Right lobe of liver (tissue), 6 donors: ENCODE measurements around the gene ASCC1. TPM values are rescaled to one million over a fixed set of nuclear protein-coding genes. Genes with fewer than 3 reads are reported as not detected.

ENCODE experiments used
- ATAC-seq, 4 donors: fragments of 200-7000 bp; cut with Tn5 transposase; one replicate each; pipeline ENCODE4 v1.9.1; 2020; ENCODE audit warnings: mild to moderate bottlenecking in 4 of 4, moderate library complexity in 4 of 4
- DNase-seq, 3 donors: peaks; one replicate each; pipeline ENCODE4 v3.0.0-alpha.2; 2020
- H3K27ac ChIP-seq, 3 donors: fragments of 200-600 bp; one replicate each; pipeline ENCODE4 v1.8.0; 2022
- H3K27me3 ChIP-seq, 2 donors: fragments of 200-600 bp; one replicate each; pipeline ENCODE4 v1.8.0; 2022
- H3K36me3 ChIP-seq, 4 donors: fragments of 200-600 bp; sonication (generic) in 1 of 4; one replicate each; pipeline versions ENCODE4 v1.5.1 to v1.8.0; 2017 to 2022; ENCODE audit warnings: control low read depth in 1 of 4
- H3K4me1 ChIP-seq, 4 donors: fragments of 200-600 bp; sonication (generic) in 1 of 4; one replicate each; pipeline versions ENCODE4 v1.5.1 to v1.8.0; 2017 to 2022; ENCODE audit warnings: control low read depth in 1 of 4
- H3K4me3 ChIP-seq, 3 donors: fragments of 200-600 bp; one replicate each; pipeline ENCODE4 v1.8.0; 2022
- H3K9me3 ChIP-seq, 4 donors: fragments of 200-600 bp; sonication (generic) in 1 of 4; one replicate each; pipeline versions ENCODE4 v1.5.1 to v1.8.0; 2017 to 2022; ENCODE audit warnings: control low read depth in 1 of 4
- POLR2A ChIP-seq: fragments of 450-650 bp; IDR thresholded peaks from one replicate; pipeline ENCODE4 v1.6.1; 2017; ENCODE audit warnings: antibody characterized with exemption, mild to moderate bottlenecking
- WGBS: methylation state at CpG from one replicate; pipeline ENCODE4 v1.1.6; 2018; ENCODE audit warnings: low coverage, low lambda C conversion rate; ENCODE audit not compliant: insufficient coverage; ENCODE audit errors: missing lambda C conversion rate; 5-methylcytosine and 5-hydroxymethylcytosine counted together
- intact Hi-C, 2 donors: fragments of 100-400 bp; cut with DNase I; formaldehyde crosslinking; loops; one replicate each; pipeline versions ENCODE4 v1.11.2 to v1.14.1; 2022
- total RNA-seq, 6 experiments: library from RNA; depleted of rRNA in 2 of 6; stranded (reverse); fragments of >200 nt in 2 of 6; fragmentation: NEBNext Ultra II Directional in 3 of 6; extraction: Animal tissue kit (Norgen Biotek cat#: 25700) in 3 of 6; gene quantifications; one replicate each; pipeline versions ENCODE4 v1.1.0 to v1.2.4, GENCODE V29; 2016 to 2023
- TF ChIP-seq, protein P1 (sequence below), 4 donors: fragments of 200-600 bp in 3 of 4; fragments of 450-650 bp in 1 of 4; IDR thresholded peaks; one replicate each; pipeline versions ENCODE4 v1.5.1 to v1.8.0; 2016 to 2022; ENCODE audit warnings: antibody characterized with exemption in 4 of 4, mild to moderate bottlenecking in 2 of 4
- donor health status: DM: no; HTN: yes; CAD: no.
- donor health status: DM: no; HTN: no; CAD: no.
- donor health status: DM: no; HTN: no; CAD: no.
- donor health status: DM: no; HTN: yes; CAD: no.
- donor health status: DM: no; HTN: yes; CAD: no.

The ASCC1 gene
- total RNA-seq, 6 experiments from 2014 or later, result 12.0 to 26.5 (median 14.5) TPM

DNA sequence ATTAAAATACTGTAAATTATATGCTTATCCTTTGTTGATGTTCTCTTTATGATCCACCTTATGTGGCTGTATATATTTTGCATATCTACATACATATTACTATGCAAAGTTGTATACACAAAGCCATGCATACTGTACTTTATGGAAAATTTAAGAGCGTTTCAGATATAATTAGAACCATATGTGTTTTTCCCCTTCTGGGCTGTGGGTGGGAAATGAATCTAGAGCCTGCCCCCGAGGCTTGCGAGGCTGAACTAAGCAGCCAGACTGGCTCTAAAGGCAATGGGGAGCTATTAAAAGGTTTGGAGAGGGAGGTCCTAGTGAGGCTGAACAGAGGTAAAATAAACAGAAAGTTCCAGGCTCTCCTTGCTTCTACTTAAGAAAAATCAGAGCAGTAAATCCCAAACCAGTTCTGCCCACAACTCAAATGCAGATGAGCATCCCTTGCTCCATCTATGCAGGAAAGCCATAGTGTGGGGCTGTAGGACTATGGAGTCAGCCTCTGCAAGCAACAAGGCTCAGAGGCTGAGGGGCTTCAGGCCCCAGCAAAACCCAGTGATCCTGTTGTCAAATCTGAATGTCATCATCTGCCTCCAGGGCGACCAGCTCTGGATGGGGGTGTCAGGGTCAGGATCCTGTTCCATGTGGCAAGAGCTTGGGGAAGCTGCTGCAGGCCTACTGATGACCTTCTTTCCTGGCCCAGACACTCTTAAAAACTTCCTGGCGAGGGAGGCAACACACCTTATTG is 43.6 kb upstream of the ASCC1 start:
- 48% methylated on average over 5 of the region's 5 CpGs for WGBS
- intact Hi-C loops, result no loop called here
- Histone ChIP-seq H3K27me3 (no peaks in the 10 kb centered on the region), H3K9me3 (no peaks in the 10 kb centered on the region), H3K4me1 (peaks cover 0 to 65% (median 15%) of the 10 kb centered on the region in 4 donors), H3K4me3 (no peak overlapping the region), H3K27ac (peak overlapping the region; percentile 85 to 97 (median 92)), H3K36me3 (no peaks in the 10 kb centered on the region)
- peak in 1 of 3 donors; percentile 67 for DNase-seq
- TF ChIP-seq, protein P1, sequence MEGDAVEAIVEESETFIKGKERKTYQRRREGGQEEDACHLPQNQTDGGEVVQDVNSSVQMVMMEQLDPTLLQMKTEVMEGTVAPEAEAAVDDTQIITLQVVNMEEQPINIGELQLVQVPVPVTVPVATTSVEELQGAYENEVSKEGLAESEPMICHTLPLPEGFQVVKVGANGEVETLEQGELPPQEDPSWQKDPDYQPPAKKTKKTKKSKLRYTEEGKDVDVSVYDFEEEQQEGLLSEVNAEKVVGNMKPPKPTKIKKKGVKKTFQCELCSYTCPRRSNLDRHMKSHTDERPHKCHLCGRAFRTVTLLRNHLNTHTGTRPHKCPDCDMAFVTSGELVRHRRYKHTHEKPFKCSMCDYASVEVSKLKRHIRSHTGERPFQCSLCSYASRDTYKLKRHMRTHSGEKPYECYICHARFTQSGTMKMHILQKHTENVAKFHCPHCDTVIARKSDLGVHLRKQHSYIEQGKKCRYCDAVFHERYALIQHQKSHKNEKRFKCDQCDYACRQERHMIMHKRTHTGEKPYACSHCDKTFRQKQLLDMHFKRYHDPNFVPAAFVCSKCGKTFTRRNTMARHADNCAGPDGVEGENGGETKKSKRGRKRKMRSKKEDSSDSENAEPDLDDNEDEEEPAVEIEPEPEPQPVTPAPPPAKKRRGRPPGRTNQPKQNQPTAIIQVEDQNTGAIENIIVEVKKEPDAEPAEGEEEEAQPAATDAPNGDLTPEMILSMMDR (IDR thresholded peaks at IDR 0.05), result no peak
- no peak for TF ChIP-seq POLR2A
- ATAC-seq, result peak in 3 of 4 donors; percentile 2 to 4 (median 3)

DNA sequence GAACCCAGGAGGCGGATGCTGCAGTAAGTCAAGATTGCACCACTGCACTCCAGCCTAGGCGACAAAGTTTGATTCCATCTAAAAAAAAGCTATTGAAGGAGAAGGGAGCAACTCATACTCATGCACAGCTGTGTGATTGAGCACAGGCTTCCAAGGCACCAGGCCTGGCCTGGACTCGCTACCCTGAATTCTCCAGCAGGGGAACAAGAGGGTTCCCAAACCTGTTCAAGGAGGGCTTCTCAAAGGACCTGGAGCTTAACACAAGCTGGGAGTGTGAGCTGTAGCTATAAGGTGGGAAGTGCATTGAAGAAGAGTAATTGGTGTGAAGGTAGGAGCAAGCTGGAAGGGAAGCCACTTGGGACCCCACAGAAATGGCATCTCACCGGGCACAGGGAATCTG is 42.5 kb upstream of the ASCC1 start:
- intact Hi-C loops, result no loop called here
- no peak for ATAC-seq
- TF ChIP-seq, protein P1 (IDR thresholded peaks at IDR 0.05), result no peak
- no peak for TF ChIP-seq POLR2A
- Histone ChIP-seq H3K36me3 (no peaks in the 10 kb centered on the region), H3K9me3 (no peaks in the 10 kb centered on the region), H3K4me1 (peaks cover 0 to 68% (median 18%) of the 10 kb centered on the region in 4 donors), H3K27ac (peak overlapping the region in 2 of 3 donors; percentile 85 to 97), H3K27me3 (no peaks in the 10 kb centered on the region), H3K4me3 (no peak overlapping the region)
- 100% methylated on average over 1 of the region's 4 CpGs for WGBS
- no peak for DNase-seq

DNA sequence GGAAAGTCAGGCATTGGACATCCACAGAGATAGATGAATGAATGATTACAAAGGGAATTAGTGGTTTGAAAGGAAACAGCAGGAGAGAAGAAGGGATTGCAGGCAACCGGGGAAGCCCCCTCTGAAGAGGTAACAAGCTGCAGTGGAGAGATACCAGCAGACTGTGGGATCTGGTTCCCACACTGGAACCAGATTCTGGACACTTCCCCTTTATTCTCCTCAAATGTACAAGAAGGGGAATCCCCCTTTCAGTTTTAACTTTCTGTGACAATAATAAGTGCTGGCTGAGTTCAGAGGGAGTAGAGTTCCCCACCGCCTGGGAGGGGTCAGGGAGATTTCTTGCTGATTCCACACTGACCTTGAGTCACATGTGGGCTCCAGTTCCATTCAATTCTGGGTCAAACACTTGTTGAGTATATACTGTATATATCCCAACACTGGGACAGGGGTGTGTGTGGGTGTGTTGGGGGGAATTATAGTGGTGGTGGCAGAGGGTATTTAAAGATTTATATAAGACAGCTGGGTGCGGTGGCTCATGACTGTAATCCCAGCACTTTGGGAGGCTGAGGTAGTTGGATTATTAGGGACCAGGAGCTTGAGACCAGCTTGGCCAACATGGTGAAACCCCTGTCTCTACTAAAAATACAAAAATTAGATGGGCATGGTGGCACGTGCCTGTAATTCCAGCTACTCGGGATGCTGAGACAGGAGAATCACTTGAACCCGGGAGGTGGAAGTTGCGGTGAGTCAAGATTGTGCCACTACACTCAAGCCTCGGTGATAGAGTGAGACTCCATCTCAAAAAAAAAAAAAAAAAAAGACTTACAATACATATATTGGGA is 41.2 kb upstream of the ASCC1 start:
- H3K4me1 ChIP-seq, result peaks cover 0 to 62% (median 18%) of the 10 kb centered on the region in 4 donors
- DNase-seq (peak in 1 of 3 donors; percentile 32), ATAC-seq (peak in 1 of 4 donors; percentile 0)
- TF ChIP-seq, protein P1 (IDR thresholded peaks at IDR 0.05), result no peak
- TF ChIP-seq POLR2A, result peak; percentile 34
- intact Hi-C loops, result no loop called here
- H3K27me3 ChIP-seq, result no peaks in the 10 kb centered on the region
- no peak overlapping the region for H3K4me3 ChIP-seq
- WGBS, result 69% methylated on average over 6 of the region's 8 CpGs
- H3K36me3 ChIP-seq, result no peaks in the 10 kb centered on the region
- H3K9me3 ChIP-seq, result no peaks in the 10 kb centered on the region
- H3K27ac ChIP-seq, result no peak overlapping the region

DNA sequence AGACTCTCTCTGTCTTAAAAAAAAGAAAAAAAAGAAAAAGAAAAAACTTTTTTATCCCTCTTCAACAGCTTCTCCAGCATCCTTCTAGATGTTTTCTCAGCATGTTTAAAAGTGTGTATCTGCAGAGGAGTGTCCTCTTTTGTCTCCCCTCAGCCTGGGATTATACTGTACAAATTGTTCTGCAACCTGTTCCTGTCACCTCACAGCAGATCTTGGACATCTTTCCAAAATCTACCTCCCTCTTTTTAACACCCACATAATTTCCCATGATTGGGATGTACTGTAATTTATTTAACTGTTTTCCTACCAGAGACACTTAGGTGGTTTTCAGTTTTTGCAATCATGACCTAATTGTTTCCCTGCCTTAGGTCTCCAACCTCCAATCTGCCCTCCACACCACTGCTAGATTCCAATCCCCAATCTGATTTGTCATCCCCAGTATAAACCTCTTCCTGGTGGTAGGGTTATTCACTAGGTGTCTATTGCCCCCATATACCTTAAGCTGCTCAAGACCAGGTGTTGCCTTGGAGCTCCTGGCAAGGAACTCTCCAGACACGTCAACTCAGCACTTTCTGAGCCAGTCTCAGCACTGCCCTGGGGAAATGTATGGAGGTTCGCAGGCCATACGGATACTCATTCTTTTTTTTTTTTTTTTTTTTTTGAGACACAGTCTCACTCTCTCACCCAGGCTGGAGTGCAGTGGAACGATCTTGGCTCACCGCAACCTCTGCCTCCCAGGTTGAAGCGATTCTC is 40.1 kb upstream of the ASCC1 start:
- ATAC-seq (no peak), DNase-seq (no peak)
- Histone ChIP-seq H3K27ac (peak overlapping the region in 2 of 3 donors; percentile 89 to 97), H3K4me1 (peaks cover 0 to 54% (median 18%) of the 10 kb centered on the region in 4 donors), H3K36me3 (no peaks in the 10 kb centered on the region), H3K27me3 (no peaks in the 10 kb centered on the region), H3K9me3 (no peaks in the 10 kb centered on the region), H3K4me3 (no peak overlapping the region)
- TF ChIP-seq, protein P1 (IDR thresholded peaks at IDR 0.05), result no peak
- TF ChIP-seq POLR2A, result no peak
- intact Hi-C loops, result no loop called here
- WGBS, result 90% methylated on average over 2 of the region's 6 CpGs
